HepG2 (cell line): ENCODE data around the gene DEDD2. TPM values are rescaled to one million over a fixed set of nuclear protein-coding genes. Genes with fewer than 3 reads are reported as not detected.

Experiments
- CREM ChIP-seq, 2 experiments: sonication (generic) in 1 of 2; formaldehyde crosslinking in 1 of 2; IDR thresholded peaks; 2 replicates each; pipeline versions ENCODE4 v1.4.0 to v1.6.1; 2016 to 2020; ENCODE audit warnings: antibody characterized with exemption in 1 of 2, mild to moderate bottlenecking in 1 of 2, missing genetic modification reagents in 1 of 2
- DNMT1 ChIP-seq: sonication (generic); formaldehyde crosslinking; IDR thresholded peaks from 2 replicates; pipeline ENCODE4 v1.5.1; 2020; ENCODE audit warnings: mild to moderate bottlenecking, missing genetic modification reagents
- GATAD2A ChIP-seq: IDR thresholded peaks from 2 replicates; pipeline ENCODE4 v1.6.1; 2016
- GTF3A ChIP-seq: sonication (generic); formaldehyde crosslinking; conservative IDR thresholded peaks from 2 replicates; pipeline ENCODE4 v1.4.0; 2020; ENCODE audit warnings: mild to moderate bottlenecking, missing genetic modification reagents
- MBD4 ChIP-seq: IDR thresholded peaks from 2 replicates; pipeline ENCODE4 v1.6.1; 2012; ENCODE audit warnings: low read length, inconsistent platforms, borderline replicate concordance
- NR1H2 ChIP-seq: sonication (generic); formaldehyde crosslinking; IDR thresholded peaks from 2 replicates; pipeline ENCODE4 v1.8.1; 2022; ENCODE audit warnings: low read depth, missing genetic modification reagents, borderline replicate concordance
- POLR2A ChIP-seq, 2 experiments: IDR thresholded peaks; 2 replicates each; pipeline ENCODE4 v1.6.1; 2011; ENCODE audit warnings: low read depth in 2 of 2, low read length in 2 of 2, mild to moderate bottlenecking in 1 of 2, moderate library complexity in 1 of 2; ENCODE audit not compliant: insufficient read depth in 1 of 2
- POLR2AphosphoS2 ChIP-seq: IDR thresholded peaks from 2 replicates; pipeline ENCODE4 v1.6.1; 2011; ENCODE audit warnings: low read depth, low read length, improper control_type of control experiment
- THYN1 ChIP-seq: sonication (generic); formaldehyde crosslinking; IDR thresholded peaks from 2 replicates; pipeline ENCODE4 v1.8.1; 2023; ENCODE audit warnings: low read depth, mild to moderate bottlenecking, moderate library complexity, missing genetic modification reagents, borderline replicate concordance
- ZBTB3 ChIP-seq: sonication (generic); formaldehyde crosslinking; IDR thresholded peaks from 2 replicates; pipeline ENCODE4 v1.4.0; 2020; ENCODE audit warnings: low read depth, mild to moderate bottlenecking, moderate library complexity, missing genetic modification reagents, borderline replicate concordance
- ZNF451 ChIP-seq: sonication (generic); formaldehyde crosslinking; IDR thresholded peaks from 2 replicates; pipeline ENCODE4 v1.5.0; 2020; ENCODE audit warnings: mild to moderate bottlenecking, missing genetic modification reagents
- ZSCAN25 ChIP-seq: sonication (generic); formaldehyde crosslinking; IDR thresholded peaks from 2 replicates; pipeline ENCODE4 v1.8.0; 2022; ENCODE audit warnings: mild to moderate bottlenecking, missing genetic modification reagents
- polyA plus RNA-seq, 8 experiments: library from polyadenylated mRNA; depleted of rRNA in 3 of 8; stranded (reverse) in 7 of 8; unstranded in 1 of 8; fragments of >200 nt; fragmentation: Illumina TruSeq in 4 of 8; extraction: Trizol in 4 of 8; gene quantifications; 2 replicates each; pipeline versions ENCODE4 v1.2.1 to v1.2.3, GENCODE V29; 2011 to 2016; ENCODE audit warnings: low read depth in 4 of 8, missing spikeins in 1 of 8, mixed read lengths in 1 of 8; ENCODE audit not compliant: insufficient read depth in 1 of 8
- total RNA-seq, 5 experiments: library from RNA; depleted of rRNA; stranded (reverse); fragments of >200 nt; fragmentation: Illumina TruSeq; extraction: Trizol; gene quantifications; 2 replicates each; pipeline ENCODE4 v1.2.3, GENCODE V29; 2016; ENCODE audit warnings: low read depth in 1 of 5
- TF ChIP-seq, protein P1 (sequence below): sonication (generic); formaldehyde crosslinking; IDR thresholded peaks from 2 replicates; pipeline ENCODE4 v1.5.1; 2020; ENCODE audit warnings: mild to moderate bottlenecking, missing genetic modification reagents, moderate library complexity
- TF ChIP-seq, protein P2 (sequence below): IDR thresholded peaks from 2 replicates; pipeline ENCODE4 v1.6.1; 2016; ENCODE audit warnings: missing compliant biosample characterization, missing genetic modification reagents, borderline replicate concordance
- TF ChIP-seq, protein P3 (sequence below): sonication (generic); formaldehyde crosslinking; IDR thresholded peaks from 2 replicates; pipeline ENCODE4 v1.8.1; 2023; ENCODE audit warnings: mild to moderate bottlenecking, missing genetic modification reagents, borderline replicate concordance
- TF ChIP-seq, protein P4 (sequence below): sonication (generic); formaldehyde crosslinking; IDR thresholded peaks from 2 replicates; pipeline ENCODE4 v1.8.0; 2023; ENCODE audit warnings: mild to moderate bottlenecking, missing genetic modification reagents
- TF ChIP-seq, protein P5 (sequence below): sonication (generic); formaldehyde crosslinking; conservative IDR thresholded peaks from 2 replicates; pipeline ENCODE4 v1.8.0; 2022; ENCODE audit warnings: mild to moderate bottlenecking, moderate library complexity, missing genetic modification reagents
- TF ChIP-seq, protein P6 (sequence below): sonication (generic); formaldehyde crosslinking; IDR thresholded peaks from 2 replicates; pipeline ENCODE4 v1.5.0; 2020; ENCODE audit warnings: missing genetic modification reagents

The DEDD2 gene
- total and polyA plus RNA-seq, 2 of the 13 experiments (the other 11 are each of a cell fraction or from before 2014, with no cell fraction given): 19.2 to 24.7 TPM

DNA sequence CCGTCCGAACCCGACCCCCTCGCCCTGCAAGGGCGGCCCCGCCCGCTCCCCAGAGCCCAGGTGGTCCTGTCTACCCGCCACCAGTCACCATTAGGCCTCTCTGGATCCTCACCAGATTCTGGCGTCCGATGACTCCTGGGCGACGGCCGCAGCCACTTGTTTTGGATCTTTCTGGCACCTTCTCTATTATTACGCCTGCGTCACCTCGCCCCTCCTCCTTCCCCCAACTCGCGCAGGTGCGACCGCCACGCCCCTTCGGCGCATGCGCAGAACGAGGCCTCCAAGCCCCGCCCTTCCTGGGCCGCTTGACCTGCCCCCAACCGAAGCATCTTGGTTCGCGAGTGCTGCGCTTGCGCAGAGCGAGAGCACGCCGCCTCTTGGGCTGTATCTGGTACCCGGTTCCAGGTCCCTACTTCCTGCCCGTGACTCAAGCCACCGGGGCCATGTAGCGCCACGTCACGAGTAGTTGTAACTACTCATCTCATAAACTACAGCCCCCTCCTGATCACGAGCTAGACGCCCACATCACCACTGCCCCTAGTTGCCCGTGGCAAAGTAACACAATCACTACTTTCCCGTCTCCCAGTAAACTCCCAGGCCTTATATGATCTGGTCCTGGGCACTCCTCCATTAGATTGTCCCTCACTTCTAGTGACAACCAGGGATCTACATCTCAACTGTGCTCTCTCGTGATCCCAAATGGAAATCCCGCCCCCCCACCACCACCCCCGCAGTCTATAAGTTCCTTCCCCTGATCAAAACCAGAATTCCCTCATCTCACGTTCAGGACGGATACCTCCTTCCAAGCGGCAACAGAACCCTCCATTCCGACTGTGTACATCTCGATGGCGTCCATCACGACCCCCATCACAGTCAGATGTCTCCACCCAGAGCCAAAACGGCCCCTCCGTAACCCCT is at the start of gene DEDD2 (continued):
- TF ChIP-seq ZBTB3 (CRISPR knock-in tag): no peak
- TF ChIP-seq POLR2A (IDR thresholded peaks at IDR 0.05; ENCODE audit: insufficient read depth in 1 of 2, low read depth in 2 of 2, low read length in 2 of 2): peak; percentile 75 to 84
- no peak for TF ChIP-seq THYN1 (CRISPR knock-in tag)
- TF ChIP-seq GATAD2A (CRISPR knock-in tag): no peak
- no peak for TF ChIP-seq MBD4
- TF ChIP-seq, protein P1, sequence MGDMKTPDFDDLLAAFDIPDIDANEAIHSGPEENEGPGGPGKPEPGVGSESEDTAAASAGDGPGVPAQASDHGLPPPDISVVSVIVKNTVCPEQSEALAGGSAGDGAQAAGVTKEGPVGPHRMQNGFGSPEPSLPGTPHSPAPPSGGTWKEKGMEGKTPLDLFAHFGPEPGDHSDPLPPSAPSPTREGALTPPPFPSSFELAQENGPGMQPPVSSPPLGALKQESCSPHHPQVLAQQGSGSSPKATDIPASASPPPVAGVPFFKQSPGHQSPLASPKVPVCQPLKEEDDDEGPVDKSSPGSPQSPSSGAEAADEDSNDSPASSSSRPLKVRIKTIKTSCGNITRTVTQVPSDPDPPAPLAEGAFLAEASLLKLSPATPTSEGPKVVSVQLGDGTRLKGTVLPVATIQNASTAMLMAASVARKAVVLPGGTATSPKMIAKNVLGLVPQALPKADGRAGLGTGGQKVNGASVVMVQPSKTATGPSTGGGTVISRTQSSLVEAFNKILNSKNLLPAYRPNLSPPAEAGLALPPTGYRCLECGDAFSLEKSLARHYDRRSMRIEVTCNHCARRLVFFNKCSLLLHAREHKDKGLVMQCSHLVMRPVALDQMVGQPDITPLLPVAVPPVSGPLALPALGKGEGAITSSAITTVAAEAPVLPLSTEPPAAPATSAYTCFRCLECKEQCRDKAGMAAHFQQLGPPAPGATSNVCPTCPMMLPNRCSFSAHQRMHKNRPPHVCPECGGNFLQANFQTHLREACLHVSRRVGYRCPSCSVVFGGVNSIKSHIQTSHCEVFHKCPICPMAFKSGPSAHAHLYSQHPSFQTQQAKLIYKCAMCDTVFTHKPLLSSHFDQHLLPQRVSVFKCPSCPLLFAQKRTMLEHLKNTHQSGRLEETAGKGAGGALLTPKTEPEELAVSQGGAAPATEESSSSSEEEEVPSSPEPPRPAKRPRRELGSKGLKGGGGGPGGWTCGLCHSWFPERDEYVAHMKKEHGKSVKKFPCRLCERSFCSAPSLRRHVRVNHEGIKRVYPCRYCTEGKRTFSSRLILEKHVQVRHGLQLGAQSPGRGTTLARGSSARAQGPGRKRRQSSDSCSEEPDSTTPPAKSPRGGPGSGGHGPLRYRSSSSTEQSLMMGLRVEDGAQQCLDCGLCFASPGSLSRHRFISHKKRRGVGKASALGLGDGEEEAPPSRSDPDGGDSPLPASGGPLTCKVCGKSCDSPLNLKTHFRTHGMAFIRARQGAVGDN: peak; percentile 84
- TF ChIP-seq NR1H2 (CRISPR knock-in tag): no peak
- no peak for TF ChIP-seq ZNF451 (CRISPR knock-in tag)
- TF ChIP-seq POLR2AphosphoS2: no peak
- TF ChIP-seq, protein P2, sequence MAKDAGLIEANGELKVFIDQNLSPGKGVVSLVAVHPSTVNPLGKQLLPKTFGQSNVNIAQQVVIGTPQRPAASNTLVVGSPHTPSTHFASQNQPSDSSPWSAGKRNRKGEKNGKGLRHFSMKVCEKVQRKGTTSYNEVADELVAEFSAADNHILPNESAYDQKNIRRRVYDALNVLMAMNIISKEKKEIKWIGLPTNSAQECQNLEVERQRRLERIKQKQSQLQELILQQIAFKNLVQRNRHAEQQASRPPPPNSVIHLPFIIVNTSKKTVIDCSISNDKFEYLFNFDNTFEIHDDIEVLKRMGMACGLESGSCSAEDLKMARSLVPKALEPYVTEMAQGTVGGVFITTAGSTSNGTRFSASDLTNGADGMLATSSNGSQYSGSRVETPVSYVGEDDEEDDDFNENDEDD (CRISPR knock-in tag): no peak
- TF ChIP-seq, protein P3, sequence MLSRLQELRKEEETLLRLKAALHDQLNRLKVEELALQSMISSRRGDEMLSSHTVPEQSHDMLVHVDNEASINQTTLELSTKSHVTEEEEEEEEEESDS (CRISPR knock-in tag): 0 out of 2 replicates have a peak, but pooled peaks have one; percentile 48
- TF ChIP-seq GTF3A (CRISPR knock-in tag): no peak
- peak; percentile 67; the same call in 1 of the 2 replicates for TF ChIP-seq CREM (IDR thresholded peaks at IDR 0.05)
- TF ChIP-seq CREM (CRISPR knock-in tag; IDR thresholded peaks at IDR 0.05): no peak
- TF ChIP-seq, protein P4, sequence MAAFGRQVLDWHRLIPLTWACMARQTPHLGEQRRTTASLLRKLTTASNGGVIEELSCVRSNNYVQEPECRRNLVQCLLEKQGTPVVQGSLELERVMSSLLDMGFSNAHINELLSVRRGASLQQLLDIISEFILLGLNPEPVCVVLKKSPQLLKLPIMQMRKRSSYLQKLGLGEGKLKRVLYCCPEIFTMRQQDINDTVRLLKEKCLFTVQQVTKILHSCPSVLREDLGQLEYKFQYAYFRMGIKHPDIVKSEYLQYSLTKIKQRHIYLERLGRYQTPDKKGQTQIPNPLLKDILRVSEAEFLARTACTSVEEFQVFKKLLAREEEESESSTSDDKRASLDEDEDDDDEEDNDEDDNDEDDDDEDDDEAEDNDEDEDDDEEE: no peak
- TF ChIP-seq, protein P5, sequence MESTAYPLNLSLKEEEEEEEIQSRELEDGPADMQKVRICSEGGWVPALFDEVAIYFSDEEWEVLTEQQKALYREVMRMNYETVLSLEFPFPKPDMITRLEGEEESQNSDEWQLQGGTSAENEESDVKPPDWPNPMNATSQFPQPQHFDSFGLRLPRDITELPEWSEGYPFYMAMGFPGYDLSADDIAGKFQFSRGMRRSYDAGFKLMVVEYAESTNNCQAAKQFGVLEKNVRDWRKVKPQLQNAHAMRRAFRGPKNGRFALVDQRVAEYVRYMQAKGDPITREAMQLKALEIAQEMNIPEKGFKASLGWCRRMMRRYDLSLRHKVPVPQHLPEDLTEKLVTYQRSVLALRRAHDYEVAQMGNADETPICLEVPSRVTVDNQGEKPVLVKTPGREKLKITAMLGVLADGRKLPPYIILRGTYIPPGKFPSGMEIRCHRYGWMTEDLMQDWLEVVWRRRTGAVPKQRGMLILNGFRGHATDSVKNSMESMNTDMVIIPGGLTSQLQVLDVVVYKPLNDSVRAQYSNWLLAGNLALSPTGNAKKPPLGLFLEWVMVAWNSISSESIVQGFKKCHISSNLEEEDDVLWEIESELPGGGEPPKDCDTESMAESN: peak; percentile 15; the same call in 1 of the 2 replicates
- peak; percentile 63; the same call in 1 of the 2 replicates for TF ChIP-seq ZSCAN25 (CRISPR knock-in tag)
- TF ChIP-seq DNMT1 (CRISPR knock-in tag): no peak
- TF ChIP-seq, protein P6, sequence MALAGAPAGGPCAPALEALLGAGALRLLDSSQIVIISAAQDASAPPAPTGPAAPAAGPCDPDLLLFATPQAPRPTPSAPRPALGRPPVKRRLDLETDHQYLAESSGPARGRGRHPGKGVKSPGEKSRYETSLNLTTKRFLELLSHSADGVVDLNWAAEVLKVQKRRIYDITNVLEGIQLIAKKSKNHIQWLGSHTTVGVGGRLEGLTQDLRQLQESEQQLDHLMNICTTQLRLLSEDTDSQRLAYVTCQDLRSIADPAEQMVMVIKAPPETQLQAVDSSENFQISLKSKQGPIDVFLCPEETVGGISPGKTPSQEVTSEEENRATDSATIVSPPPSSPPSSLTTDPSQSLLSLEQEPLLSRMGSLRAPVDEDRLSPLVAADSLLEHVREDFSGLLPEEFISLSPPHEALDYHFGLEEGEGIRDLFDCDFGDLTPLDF (CRISPR knock-in tag): no peak
